CD4-positive, alpha-beta memory T cell (primary cell): ENCODE measurements around the gene TSFM. TPM values are rescaled to one million over a fixed set of nuclear protein-coding genes. Genes with fewer than 3 reads are reported as not detected.

ENCODE experiments used
- CTCF ChIA-PET: fragments of 350-600 bp; sonication (Branson Sonifier 250); formaldehyde crosslinking; loops from one replicate; lab custom pipeline; 2021; ENCODE audit warnings: inconsistent platforms; ENCODE audit not compliant: partially characterized antibody; lab: Charles Lee
- POLR2A ChIA-PET: fragments of 350-600 bp; sonication (Branson Sonifier 250); formaldehyde crosslinking; loops from one replicate; lab custom pipeline; 2021; ENCODE audit not compliant: partially characterized antibody; lab: Charles Lee
- DNase-seq, 5 donors: peaks; one replicate each; pipeline versions ENCODE4 v3.0.0 to v3.0.0-alpha.2; 2020 to 2022; ENCODE audit warnings: mixed read lengths in 1 of 5
- H3K27ac ChIP-seq: one replicate; pipeline ENCODE4 v1.7.0; 2013; ENCODE audit warnings: low read depth, low read length
- H3K27me3 ChIP-seq: 2 replicates; pipeline ENCODE4 v1.7.0; 2013; ENCODE audit warnings: mild to moderate bottlenecking, low read length, moderate library complexity; ENCODE audit not compliant: insufficient read depth
- H3K36me3 ChIP-seq: 2 replicates; pipeline ENCODE4 v1.7.0; 2013; ENCODE audit warnings: mild to moderate bottlenecking, low read length, moderate library complexity; ENCODE audit not compliant: insufficient read depth
- H3K4me1 ChIP-seq: 2 replicates; pipeline ENCODE4 v1.7.0; 2013; ENCODE audit warnings: mild to moderate bottlenecking, low read length, moderate library complexity; ENCODE audit not compliant: insufficient read depth
- H3K4me3 ChIP-seq, 2 donors: one replicate each; pipeline ENCODE4 v1.7.0; 2013; ENCODE audit warnings: low read length in 2 of 2, mild to moderate bottlenecking in 1 of 2
- H3K9me3 ChIP-seq, 2 donors: one replicate each; pipeline ENCODE4 v1.7.0; 2013; ENCODE audit warnings: low read length in 2 of 2, control low read depth in 1 of 2; ENCODE audit not compliant: control insufficient read depth in 1 of 2
- H3K27ac Mint-ChIP-seq, 7 donors: one replicate each; pipeline ENCODE4 v1.8.0; 2020 to 2021; ENCODE audit warnings: mixed read lengths in 7 of 7, mild to moderate bottlenecking in 6 of 7, inconsistent platforms in 3 of 7, moderate library complexity in 3 of 7
- H3K27me3 Mint-ChIP-seq, 2 donors: one replicate each; pipeline ENCODE4 v1.8.0; 2020 to 2021; ENCODE audit warnings: mixed read lengths in 2 of 2
- H3K36me3 Mint-ChIP-seq, 2 donors: one replicate each; pipeline ENCODE4 v1.8.0; 2020 to 2021; ENCODE audit warnings: mixed read lengths in 2 of 2, inconsistent platforms in 1 of 2, mild to moderate bottlenecking in 1 of 2
- H3K4me1 Mint-ChIP-seq, 4 donors: one replicate each; pipeline ENCODE4 v1.8.0; 2020 to 2021; ENCODE audit warnings: mixed read lengths in 4 of 4, mild to moderate bottlenecking in 1 of 4
- H3K4me3 Mint-ChIP-seq, 8 donors: one replicate each; pipeline ENCODE4 v1.8.0; 2020 to 2021; ENCODE audit warnings: mixed read lengths in 8 of 8, mild to moderate bottlenecking in 7 of 8, moderate library complexity in 6 of 8, inconsistent platforms in 3 of 8
- H3K9me3 Mint-ChIP-seq, 8 donors: one replicate each; pipeline ENCODE4 v1.8.0; 2020 to 2021; ENCODE audit warnings: mixed read lengths in 8 of 8, mild to moderate bottlenecking in 5 of 8, inconsistent platforms in 3 of 8, moderate library complexity in 1 of 8
- intact Hi-C: fragments of 100-400 bp; cut with micrococcal nuclease; formaldehyde crosslinking; loops from one replicate; pipeline ENCODE4 v1.15.1; 2023
- polyA plus RNA-seq, 2 donors: library from polyadenylated mRNA; unstranded; fragments of 300-500 nt; fragmentation: Illumina TruSeq; gene quantifications; one replicate each; pipeline ENCODE4 v1.2.3, GENCODE V29; 2021
- total RNA-seq, 2 experiments: library from RNA; stranded (reverse); gene quantifications; one replicate each; pipeline ENCODE4 v1.2.3, GENCODE V29; 2021

TSFM gene
- total and polyA plus RNA-seq, 4 experiments from 2014 or later: 18.9 to 32.5 (median 22.7) TPM

DNA sequence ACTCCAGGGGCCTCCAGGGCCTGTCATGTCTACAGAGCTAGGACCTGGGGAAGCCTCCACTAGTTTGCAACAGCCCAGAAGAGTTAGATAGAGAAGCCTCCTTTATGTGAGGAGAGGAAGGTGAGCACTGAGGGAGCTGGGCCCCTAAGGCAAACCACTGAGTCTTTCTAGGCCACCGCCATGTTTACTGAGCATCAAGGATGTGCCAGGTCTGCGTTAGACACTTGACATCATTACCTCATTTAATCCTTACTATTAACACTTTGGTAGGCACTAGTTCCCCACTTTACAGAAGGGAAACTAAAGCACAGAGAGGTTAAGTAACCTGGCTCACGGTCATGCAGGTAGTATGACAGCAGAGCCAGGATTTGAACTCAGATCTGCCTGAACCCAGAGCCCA lies 51.1 kb downstream of the TSFM start:
- Mint-ChIP-seq H3K4me1 (peaks cover 63 to 94% (median 80%) of the 10 kb centered on the region in 4 donors), H3K9me3 (no peaks in the 10 kb centered on the region), H3K27me3 (no peaks in the 10 kb centered on the region), H3K36me3 (peaks cover 4 to 14% of the 10 kb centered on the region in 2 donors), H3K27ac (peak overlapping the region; percentile 83 to 95 (median 91)), H3K4me3 (peak overlapping the region in 7 of 8 donors; percentile 42 to 94 (median 69))
- ChIA-PET CTCF (interaction anchor here (0.8 to 3.2 kb wide), 7 partner anchors 9 to 75 kb away, joined by 3 to 76 read pairs (median 16); partner anchors contain the start of gene CTDSP2), POLR2A (interaction anchor here (1.2 to 3.5 kb wide), 6 partner anchors 10 to 65 kb away, joined by 3 to 32 read pairs (median 8); partner anchors contain the start of genes AVIL and CTDSP2)
- no peak for DNase-seq
- H3K36me3 ChIP-seq: peaks cover 13% of the 10 kb centered on the region
- H3K4me3 ChIP-seq: no peak overlapping the region
- H3K27me3 ChIP-seq: no peaks in the 10 kb centered on the region
- H3K4me1 ChIP-seq: peaks cover 98% of the 10 kb centered on the region
- intact Hi-C loops: no loop called here
- peak overlapping the region; percentile 53 for H3K27ac ChIP-seq
- no peaks in the 10 kb centered on the region for H3K9me3 ChIP-seq

DNA sequence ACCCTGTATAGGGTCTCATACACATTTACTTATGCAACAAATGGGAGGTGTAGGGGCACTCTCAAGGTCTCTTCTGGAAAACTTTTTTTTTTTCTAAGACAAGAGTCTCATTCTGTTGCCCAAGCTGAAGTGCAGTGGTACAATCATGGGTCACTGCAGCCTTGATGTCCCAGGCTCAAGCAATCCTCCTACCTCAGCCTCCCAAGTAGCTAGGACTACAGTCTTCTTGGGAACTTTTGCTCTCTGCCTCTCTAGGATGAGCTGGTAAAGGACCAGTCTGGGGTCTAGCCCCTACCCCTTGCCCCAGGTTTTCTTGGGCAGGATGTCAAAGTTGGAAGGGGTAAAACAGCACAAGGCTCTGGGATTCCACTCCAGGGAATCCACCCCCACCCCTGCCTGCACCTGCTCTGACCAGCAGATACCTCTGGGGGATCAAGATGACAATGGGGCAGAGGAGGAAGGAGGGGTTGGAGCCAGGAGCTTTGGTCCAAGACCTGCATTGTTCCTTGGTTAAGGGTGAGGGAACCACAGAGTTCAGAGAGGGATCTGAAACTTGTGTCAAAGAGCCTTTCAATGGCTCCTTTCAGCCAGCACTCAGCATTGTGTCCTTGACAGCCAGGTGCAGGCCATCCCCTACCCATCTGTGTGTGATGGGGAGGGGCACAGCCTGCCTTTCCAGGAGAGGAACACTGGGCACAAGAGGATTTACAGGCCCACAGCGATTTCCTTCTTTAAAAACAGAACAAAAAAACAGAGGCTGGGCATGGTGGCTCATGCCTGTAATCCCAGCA lies 51.7 kb downstream of the TSFM start:
- Mint-ChIP-seq H3K4me1 (peaks cover 67 to 94% (median 81%) of the 10 kb centered on the region in 4 donors), H3K27ac (peak overlapping the region; percentile 83 to 95 (median 91)), H3K36me3 (peaks cover 0 to 8% of the 10 kb centered on the region in 2 donors), H3K27me3 (no peaks in the 10 kb centered on the region), H3K9me3 (no peaks in the 10 kb centered on the region), H3K4me3 (peak overlapping the region in 7 of 8 donors; percentile 51 to 94 (median 63))
- intact Hi-C loops: no loop called here
- POLR2A ChIA-PET: interaction anchor here (1.9 to 3.5 kb wide), 3 partner anchors 9 to 62 kb away, joined by 7 to 32 read pairs (median 8); partner anchors contain the start of gene CTDSP2
- Histone ChIP-seq H3K4me3 (no peak overlapping the region), H3K36me3 (peaks cover 7% of the 10 kb centered on the region), H3K4me1 (peaks cover 98% of the 10 kb centered on the region), H3K9me3 (no peaks in the 10 kb centered on the region), H3K27ac (peak overlapping the region; percentile 53), H3K27me3 (no peaks in the 10 kb centered on the region)
- CTCF ChIA-PET: interaction anchor here (1.1 to 3.2 kb wide), 4 partner anchors 11 to 74 kb away, joined by 3 to 76 read pairs (median 33); partner anchors contain the start of gene CTDSP2
- DNase-seq: no peak

DNA sequence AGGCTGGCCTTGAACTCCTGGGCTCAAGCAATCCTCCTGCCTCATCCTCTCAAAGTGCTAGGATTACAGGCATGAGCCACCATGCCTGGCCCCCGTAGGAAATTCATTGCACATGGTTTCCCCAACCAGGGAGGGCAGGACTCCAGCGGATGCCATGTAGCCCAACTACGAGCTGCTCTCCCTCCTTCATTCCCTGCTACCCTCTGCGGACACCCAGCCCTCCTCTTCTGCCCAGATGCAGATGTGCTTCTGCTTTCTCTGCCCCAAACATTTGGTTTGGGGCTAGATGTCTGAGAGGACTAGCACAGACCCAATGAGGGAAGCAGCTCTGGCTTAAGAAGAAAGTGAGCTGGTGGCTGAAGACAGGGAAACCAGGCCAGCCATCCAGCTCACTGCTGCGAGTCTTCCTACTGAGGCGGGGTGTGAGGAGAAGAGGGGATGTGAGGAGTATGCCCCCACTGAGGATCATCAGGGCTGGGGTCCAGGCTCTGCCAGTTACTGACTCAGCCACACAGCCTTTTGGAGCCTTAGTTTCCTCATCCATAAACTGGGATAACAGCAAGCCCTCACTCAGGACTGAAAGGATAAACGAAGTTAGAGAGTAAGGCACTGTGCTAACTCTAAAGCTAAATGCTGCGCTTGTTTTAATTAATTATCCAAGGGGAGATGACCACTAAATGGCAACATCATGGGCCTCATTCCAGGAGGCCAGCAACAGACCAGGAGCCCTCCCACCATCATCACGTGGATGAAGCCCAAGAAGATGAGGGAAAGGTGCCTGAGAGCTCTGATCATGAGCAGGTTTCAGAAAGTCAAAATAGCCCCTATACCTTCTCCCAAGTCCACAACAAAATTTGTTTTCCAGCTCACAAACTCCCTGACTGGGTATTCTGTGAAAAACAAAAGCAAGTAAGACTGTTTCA lies 53.0 kb downstream of the TSFM start:
- intact Hi-C loops: no loop called here
- CTCF ChIA-PET: interaction anchor here (0.7 to 3.0 kb wide), 8 partner anchors 9 to 98 kb away, joined by 3 to 22 read pairs (median 3); partner anchors contain the start of gene TSFM
- H3K27me3 Mint-ChIP-seq: no peaks in the 10 kb centered on the region

DNA sequence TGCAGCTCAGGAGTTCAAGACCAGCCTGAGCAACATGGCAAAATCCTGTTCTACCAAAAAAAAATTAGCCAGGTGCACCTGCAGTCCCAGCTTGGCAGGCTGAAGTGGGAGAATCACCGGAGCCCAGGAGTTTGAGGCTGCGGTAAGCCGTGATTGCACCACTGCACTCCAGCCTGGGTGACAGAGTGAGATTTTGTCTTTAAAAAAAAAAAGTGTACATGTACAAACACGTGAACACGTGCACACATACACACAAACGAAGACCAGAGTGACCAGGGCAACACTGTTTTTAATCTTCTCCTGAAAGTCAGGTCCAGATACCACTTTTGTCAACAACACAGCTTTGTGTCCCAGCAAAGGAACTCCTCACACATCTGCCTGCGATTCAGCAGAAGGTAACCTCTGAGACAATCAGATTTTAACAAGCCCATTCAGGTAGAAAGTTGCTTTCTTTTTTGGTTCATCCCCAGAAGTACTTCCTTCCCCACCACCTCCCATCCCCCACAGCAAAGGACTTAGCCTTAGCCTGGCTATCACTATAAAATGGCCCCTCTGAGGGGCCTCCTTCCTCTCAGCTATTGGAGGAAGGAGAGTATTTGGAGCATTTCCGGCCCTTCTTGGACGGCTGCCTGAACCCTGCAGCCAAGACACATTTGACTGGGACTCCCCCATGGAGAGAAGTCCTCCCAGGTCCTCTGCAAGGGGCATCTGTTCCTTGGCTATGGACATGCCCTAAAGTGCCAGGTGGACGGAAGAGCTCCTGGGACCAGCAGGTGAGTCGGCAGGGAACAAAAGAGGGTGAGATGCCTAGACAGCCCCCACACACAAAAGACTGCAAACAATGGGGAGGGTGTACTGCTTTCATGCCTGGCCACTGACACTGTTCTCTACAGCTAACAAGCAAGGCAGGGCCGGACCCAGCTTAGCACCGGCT lies 54.1 kb downstream of the TSFM start:
- Histone ChIP-seq H3K4me3 (peak overlapping the region; percentile 6 to 23), H3K27ac (peak overlapping the region; percentile 62), H3K36me3 (no peaks in the 10 kb centered on the region), H3K4me1 (peaks cover 99% of the 10 kb centered on the region), H3K27me3 (no peaks in the 10 kb centered on the region), H3K9me3 (no peaks in the 10 kb centered on the region)
- intact Hi-C loops: no loop called here
- peak overlapping the region; percentile 83 to 95 (median 93) for H3K27ac Mint-ChIP-seq
- peak in 4 of 5 donors; percentile 42 to 69 (median 52) for DNase-seq
- ChIA-PET CTCF (interaction anchor here (1.0 to 3.0 kb wide), 8 partner anchors 8 to 97 kb away, joined by 3 to 22 read pairs (median 4); partner anchors contain the start of genes CTDSP2 and TSFM), POLR2A (interaction anchor here (0.6 to 4.7 kb wide), 11 partner anchors 10 to 96 kb away, joined by 3 to 43 read pairs (median 4); partner anchors contain the start of gene CTDSP2)
- H3K9me3 Mint-ChIP-seq: no peaks in the 10 kb centered on the region
- no peaks in the 10 kb centered on the region for H3K27me3 Mint-ChIP-seq
- peaks cover 78 to 99% (median 88%) of the 10 kb centered on the region in 4 donors for H3K4me1 Mint-ChIP-seq
- H3K36me3 Mint-ChIP-seq: peaks cover 0 to 3% of the 10 kb centered on the region in 2 donors
- peak overlapping the region; percentile 41 to 78 (median 67) for H3K4me3 Mint-ChIP-seq

More for the DNA sequence above, 53.0 kb downstream of the TSFM start:
- Mint-ChIP-seq H3K4me3 (peak overlapping the region in 7 of 8 donors; percentile 41 to 78 (median 71)), H3K36me3 (peaks cover 0 to 3% of the 10 kb centered on the region in 2 donors), H3K4me1 (peaks cover 73 to 94% (median 84%) of the 10 kb centered on the region in 4 donors), H3K27ac (peak overlapping the region; percentile 83 to 95 (median 93)), H3K9me3 (no peaks in the 10 kb centered on the region)
- Histone ChIP-seq H3K27ac (peak overlapping the region; percentile 62), H3K27me3 (no peaks in the 10 kb centered on the region), H3K4me1 (peaks cover 99% of the 10 kb centered on the region), H3K9me3 (no peaks in the 10 kb centered on the region), H3K36me3 (no peaks in the 10 kb centered on the region), H3K4me3 (peak overlapping the region; percentile 6 to 23)
- POLR2A ChIA-PET: interaction anchor here (0.6 to 4.7 kb wide), 8 partner anchors 11 to 106 kb away, joined by 3 to 43 read pairs (median 4); partner anchors contain the start of genes ATP23 and CTDSP2
- no peak for DNase-seq

DNA sequence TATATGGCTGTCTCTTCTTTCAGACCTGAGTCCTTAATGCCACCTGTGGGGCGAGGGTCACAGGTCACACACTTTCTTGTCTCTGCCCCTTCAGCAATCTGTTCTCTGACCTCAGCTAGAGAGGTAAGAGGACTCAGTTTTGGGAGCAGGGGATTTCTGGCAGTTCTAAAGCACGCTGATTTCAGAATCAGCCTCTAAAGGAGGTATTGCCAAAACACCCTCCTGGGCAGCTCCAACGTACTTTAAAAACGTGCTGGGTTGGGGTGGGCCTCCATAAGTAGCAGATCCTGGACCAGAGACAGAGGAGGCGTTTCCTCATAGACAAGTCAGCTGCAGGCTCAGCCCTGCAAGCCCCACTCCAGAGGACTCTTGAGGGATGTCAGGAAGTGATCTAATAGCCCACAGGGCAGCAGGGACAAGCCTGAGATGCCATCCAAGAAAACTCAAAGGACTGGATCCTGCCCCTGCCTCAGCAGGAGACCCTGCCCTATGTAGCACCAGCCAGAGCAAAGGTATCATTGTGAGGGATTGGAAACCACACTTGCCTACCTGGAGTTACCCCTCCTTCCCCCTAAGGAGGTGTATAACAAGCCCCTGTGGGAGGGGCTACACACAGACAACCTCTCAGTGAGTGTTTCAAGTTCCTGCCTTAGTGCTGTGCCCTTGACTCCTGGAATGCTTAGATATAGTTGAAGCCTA lies 55.4 kb downstream of the TSFM start:
- no peaks in the 10 kb centered on the region for H3K9me3 Mint-ChIP-seq
- ChIA-PET POLR2A (interaction anchor here (0.8 to 4.7 kb wide), 8 partner anchors 8 to 66 kb away, joined by 3 to 43 read pairs (median 6); partner anchors contain the start of genes AVIL, CTDSP2 and TSFM), CTCF (interaction anchor here (1.0 to 3.0 kb wide), 5 partner anchors 13 to 67 kb away, joined by 3 to 22 read pairs (median 4); partner anchors contain the start of gene TSFM)
- H3K4me1 ChIP-seq: peaks cover 99% of the 10 kb centered on the region
- intact Hi-C loops: loop anchor here (1.0 kb wide), 1 partner anchor 9 kb away; no protein-coding TSS in a partner anchor
- H3K36me3 ChIP-seq: no peaks in the 10 kb centered on the region
- H3K36me3 Mint-ChIP-seq: peaks cover 0 to 7% of the 10 kb centered on the region in 2 donors
- peak in 3 of 5 donors; percentile 26 to 68 (median 38) for DNase-seq
- H3K27ac ChIP-seq: peak overlapping the region; percentile 74
- H3K4me1 Mint-ChIP-seq: peaks cover 85 to 99% (median 92%) of the 10 kb centered on the region in 4 donors
- H3K27me3 Mint-ChIP-seq: no peaks in the 10 kb centered on the region
- H3K9me3 ChIP-seq: no peaks in the 10 kb centered on the region
- H3K27me3 ChIP-seq: no peaks in the 10 kb centered on the region
- peak overlapping the region; percentile 85 to 97 (median 93) for H3K27ac Mint-ChIP-seq
- H3K4me3 Mint-ChIP-seq: peak overlapping the region in 7 of 8 donors; percentile 64 to 97 (median 77)
- no peak overlapping the region for H3K4me3 ChIP-seq
